GM23248 (cell line): Measurements from ENCODE around the gene FBN3. TPM values are rescaled to one million over a fixed set of nuclear protein-coding genes. Genes with fewer than 3 reads are reported as not detected.

Experiments used
- DNase-seq: peaks from one replicate; pipeline ENCODE4 v3.0.0-alpha.2; 2015
- H2AFZ ChIP-seq: fragments of 200-600 bp; sonication (generic); 2 replicates; pipeline ENCODE4 v1.6.1; 2016; ENCODE audit warnings: antibody characterized with exemption
- H3F3A ChIP-seq: fragments of 200-600 bp; sonication (generic); 2 replicates; pipeline ENCODE4 v1.6.1; 2016; ENCODE audit warnings: mild to moderate bottlenecking, antibody characterized with exemption, mixed run types; ENCODE audit not compliant: insufficient read depth
- H3K27ac ChIP-seq: fragments of 200-600 bp; sonication (generic); 2 replicates; pipeline ENCODE4 v1.5.1; 2016; ENCODE audit warnings: mild to moderate bottlenecking
- H3K27me3 ChIP-seq: fragments of 200-600 bp; sonication (generic); replicated peaks from 2 replicates; pipeline ENCODE4 v1.6.1; 2016; ENCODE audit warnings: mild to moderate bottlenecking; ENCODE audit not compliant: insufficient read depth
- H3K36me3 ChIP-seq: fragments of 200-600 bp; sonication (generic); 2 replicates; pipeline ENCODE4 v1.6.1; 2016; ENCODE audit warnings: low read depth, mild to moderate bottlenecking
- H3K4me1 ChIP-seq: fragments of 200-600 bp; sonication (generic); 2 replicates; pipeline ENCODE4 v1.6.1; 2016; ENCODE audit warnings: mild to moderate bottlenecking; ENCODE audit not compliant: insufficient read depth
- H3K4me2 ChIP-seq: fragments of 200-600 bp; sonication (generic); one replicate; pipeline ENCODE4 v1.6.1; 2016; ENCODE audit warnings: mild to moderate bottlenecking; ENCODE audit not compliant: unreplicated experiment
- H3K4me3 ChIP-seq: fragments of 200-600 bp; sonication (generic); 2 replicates; pipeline ENCODE4 v1.5.1; 2016; ENCODE audit warnings: mild to moderate bottlenecking
- H3K79me2 ChIP-seq: fragments of 200-600 bp; sonication (generic); 2 replicates; pipeline ENCODE4 v1.6.1; 2016; ENCODE audit warnings: mild to moderate bottlenecking; ENCODE audit not compliant: insufficient read depth
- H3K9ac ChIP-seq: fragments of 200-600 bp; sonication (generic); 2 replicates; pipeline ENCODE4 v1.6.1; 2016; ENCODE audit warnings: mild to moderate bottlenecking
- H3K9me2 ChIP-seq: fragments of 200-600 bp; sonication (generic); 2 replicates; pipeline ENCODE4 v1.6.1; 2016; ENCODE audit warnings: mixed run types, mild to moderate bottlenecking, moderate library complexity; ENCODE audit not compliant: insufficient read depth
- H3K9me3 ChIP-seq: fragments of 200-600 bp; sonication (generic); one replicate; pipeline ENCODE4 v1.6.1; 2017; ENCODE audit warnings: low read depth
- H4K20me1 ChIP-seq: fragments of 200-600 bp; sonication (generic); 2 replicates; pipeline ENCODE4 v1.6.0; 2016; ENCODE audit not compliant: insufficient read depth
- EZH2 ChIP-seq: fragments of 200-600 bp; sonication (generic); IDR thresholded peaks from 2 replicates; pipeline ENCODE4 v1.6.1; 2018; ENCODE audit warnings: antibody characterized with exemption, mild to moderate bottlenecking; ENCODE audit not compliant: insufficient read depth, poor library complexity, severe bottlenecking
- EZH2phosphoT487 ChIP-seq: fragments of 200-600 bp; sonication (generic); IDR thresholded peaks from 2 replicates; pipeline ENCODE4 v1.6.1; 2018; ENCODE audit warnings: antibody characterized with exemption, moderate library complexity, mild to moderate bottlenecking, low read depth; ENCODE audit not compliant: insufficient read depth
- WGBS, 2 experiments: methylation state at CpG; one replicate each; pipeline ENCODE4 v1.1.6; 2015 to 2017; ENCODE audit warnings: low lambda C conversion rate in 2 of 2, low coverage in 1 of 2; ENCODE audit errors: missing lambda C conversion rate in 2 of 2; 5-methylcytosine and 5-hydroxymethylcytosine counted together
- in situ Hi-C: fragments of 300-500 bp; cut with MboI; formaldehyde crosslinking; loops from 2 replicates; pipeline ENCODE4 v1.15.0; 2020
- polyA plus RNA-seq: library from polyadenylated mRNA; unstranded; fragments of >200 nt; fragmentation: Nextera tagmentation; extraction: Ambion mirVana; gene quantifications from 2 replicates; pipeline ENCODE4 v1.2.1, GENCODE V29; 2016
- total RNA-seq: library from RNA; depleted of rRNA; stranded (reverse); fragments of >200 nt; shearing (Covaris generic); gene quantifications from 2 replicates; pipeline ENCODE4 v1.2.3, GENCODE V29; 2014

The FBN3 gene
- total and polyA plus RNA-seq, 2 experiments from 2014 or later = not detected

DNA sequence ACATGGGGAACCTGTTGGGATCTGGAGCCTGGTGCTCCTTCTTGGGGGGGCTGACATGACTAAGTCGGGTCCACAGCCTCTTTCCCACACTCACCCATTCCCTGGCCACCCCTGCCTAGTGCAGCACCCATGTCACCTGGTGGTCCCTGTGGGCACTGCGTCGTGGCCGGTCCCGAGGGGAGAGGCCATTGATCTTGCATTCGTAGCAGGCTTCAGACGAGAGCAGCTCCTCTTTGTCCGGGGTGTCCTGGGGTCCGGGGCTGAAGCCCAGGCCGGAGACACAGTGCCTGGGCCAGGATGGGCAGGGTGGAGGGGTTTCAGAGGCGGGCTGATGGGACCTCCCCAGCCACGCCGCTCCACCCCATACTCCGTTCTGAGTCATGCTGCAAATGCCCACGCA is 77.5 kb downstream of the FBN3 start:
- Histone ChIP-seq H3K4me2 (no peak overlapping the region), H4K20me1 (no peaks in the 10 kb centered on the region), H3K36me3 (no peaks in the 10 kb centered on the region), H3K79me2 (no peaks in the 10 kb centered on the region), H3K4me3 (no peak overlapping the region), H3K27ac (no peak overlapping the region), H3K9me2 (no peaks in the 10 kb centered on the region), H3K9ac (no peak overlapping the region), H3K27me3 (no peaks in the 10 kb centered on the region), H3F3A (no peaks in the 10 kb centered on the region), H3K9me3 (no peaks in the 10 kb centered on the region), H3K4me1 (no peaks in the 10 kb centered on the region), H2AFZ (no peak overlapping the region)
- TF ChIP-seq EZH2 = no peak
- DNase-seq = no peak
- WGBS, 2 experiments = 51 to 54% methylated on average over 15 of the region's 15 CpGs
- in situ Hi-C loops = no loop called here

GRCh38 chr19:8069096-8069973 is 80.1 kb downstream of the FBN3 start:
- Histone ChIP-seq H3K4me1 (no peaks in the 10 kb centered on the region), H2AFZ (no peak overlapping the region), H3K9me3 (no peaks in the 10 kb centered on the region), H3K27me3 (no peaks in the 10 kb centered on the region), H3K36me3 (no peaks in the 10 kb centered on the region), H3K9me2 (no peaks in the 10 kb centered on the region), H3K9ac (no peak overlapping the region), H3K79me2 (no peaks in the 10 kb centered on the region), H3F3A (no peaks in the 10 kb centered on the region), H3K4me2 (no peak overlapping the region), H3K27ac (no peak overlapping the region), H4K20me1 (no peaks in the 10 kb centered on the region), H3K4me3 (no peak overlapping the region)
- DNase-seq = no peak
- WGBS, 2 experiments = 53 to 54% methylated on average over 13 of the region's 13 CpGs
- no peak for TF ChIP-seq EZH2
- no peak for TF ChIP-seq EZH2phosphoT487
- in situ Hi-C loops = no loop called here

GRCh38 chr19:8065875-8066261 is 83.5 kb downstream of the FBN3 start:
- Histone ChIP-seq H3K4me1 (no peaks in the 10 kb centered on the region), H3K9me2 (no peaks in the 10 kb centered on the region), H3K4me3 (no peak overlapping the region), H4K20me1 (no peaks in the 10 kb centered on the region), H3K27me3 (no peaks in the 10 kb centered on the region), H2AFZ (no peak overlapping the region), H3K9ac (no peak overlapping the region), H3K4me2 (no peak overlapping the region), H3K79me2 (no peaks in the 10 kb centered on the region), H3F3A (no peaks in the 10 kb centered on the region), H3K9me3 (no peaks in the 10 kb centered on the region), H3K27ac (no peak overlapping the region), H3K36me3 (no peaks in the 10 kb centered on the region)
- DNase-seq = no peak
- TF ChIP-seq EZH2 (no peak), EZH2phosphoT487 (no peak)
- 72 to 73% methylated on average over 20 of the region's 20 CpGs for WGBS, 2 experiments
- in situ Hi-C loops = no loop called here

GRCh38 chr19:8064911-8065874 is 84.2 kb downstream of the FBN3 start:
- Histone ChIP-seq H4K20me1 (no peaks in the 10 kb centered on the region), H3K9me3 (no peaks in the 10 kb centered on the region), H3F3A (no peaks in the 10 kb centered on the region), H3K9me2 (no peaks in the 10 kb centered on the region), H3K4me1 (no peaks in the 10 kb centered on the region), H3K4me2 (no peak overlapping the region), H3K4me3 (no peak overlapping the region), H2AFZ (no peak overlapping the region), H3K79me2 (no peaks in the 10 kb centered on the region), H3K27ac (no peak overlapping the region), H3K27me3 (no peaks in the 10 kb centered on the region), H3K36me3 (no peaks in the 10 kb centered on the region), H3K9ac (no peak overlapping the region)
- no peak for DNase-seq
- no peak for TF ChIP-seq EZH2phosphoT487
- no peak for TF ChIP-seq EZH2
- 57 to 59% methylated on average over 21 to 24 of the region's 24 CpGs for WGBS, 2 experiments
- in situ Hi-C loops = no loop called here
